PFSK-1 (cell line): Measurements from ENCODE around the gene MBD5.

Experiments used
- FOXP2 ChIP-seq: optimal IDR thresholded peaks from 2 replicates; pipeline ENCODE3; 2011; ENCODE audit warnings: borderline replicate concordance, control low read depth, inconsistent platforms; ENCODE audit not compliant: insufficient read depth; ENCODE audit errors: extremely low read length, extremely low read depth
- POLR2AphosphoS5 ChIP-seq: IDR thresholded peaks from 2 replicates; pipeline ENCODE4 v1.6.1; 2012; ENCODE audit warnings: low read depth, mild to moderate bottlenecking, control low read depth, low read length, moderate library complexity
- SIN3A ChIP-seq: IDR thresholded peaks from 2 replicates; pipeline ENCODE4 v1.6.1; 2012; ENCODE audit warnings: mild to moderate bottlenecking, low read length, moderate library complexity, borderline replicate concordance; ENCODE audit not compliant: insufficient read depth
- TAF1 ChIP-seq: IDR thresholded peaks from 2 replicates; pipeline ENCODE4 v1.6.1; 2012; ENCODE audit warnings: low read length, control low read depth, borderline replicate concordance; ENCODE audit not compliant: insufficient read depth
- TF ChIP-seq, protein P1 (sequence below), 2 experiments: IDR thresholded peaks; 2 replicates each; pipeline versions ENCODE4 v1.6.1 to v1.8.0; 2011 to 2012; ENCODE audit warnings: low read depth in 2 of 2, low read length in 2 of 2, control low read depth in 1 of 2, inconsistent platforms in 1 of 2, mild to moderate bottlenecking in 1 of 2, moderate library complexity in 1 of 2; ENCODE audit not compliant: insufficient read depth in 1 of 2

Gene MBD5

DNA sequence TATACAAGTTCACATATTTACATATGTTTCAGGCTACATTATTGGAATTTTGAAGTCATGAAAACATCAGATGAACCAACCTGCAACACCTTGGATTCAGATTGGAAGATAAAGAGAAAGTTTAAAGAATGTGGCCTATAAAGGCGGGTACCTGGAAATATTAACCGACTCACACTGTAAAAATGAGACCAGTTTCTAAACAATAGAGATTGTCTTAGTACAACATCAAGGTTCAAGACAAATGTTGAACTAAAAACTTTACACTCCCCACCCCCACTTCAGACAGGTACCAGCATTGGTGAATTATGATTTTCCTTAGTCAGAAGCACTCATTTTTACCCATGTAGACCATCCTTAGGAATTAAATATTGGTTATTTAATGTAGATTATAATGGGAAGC lies 437.3 kb downstream of the MBD5 start:
- TF ChIP-seq, protein P1, sequence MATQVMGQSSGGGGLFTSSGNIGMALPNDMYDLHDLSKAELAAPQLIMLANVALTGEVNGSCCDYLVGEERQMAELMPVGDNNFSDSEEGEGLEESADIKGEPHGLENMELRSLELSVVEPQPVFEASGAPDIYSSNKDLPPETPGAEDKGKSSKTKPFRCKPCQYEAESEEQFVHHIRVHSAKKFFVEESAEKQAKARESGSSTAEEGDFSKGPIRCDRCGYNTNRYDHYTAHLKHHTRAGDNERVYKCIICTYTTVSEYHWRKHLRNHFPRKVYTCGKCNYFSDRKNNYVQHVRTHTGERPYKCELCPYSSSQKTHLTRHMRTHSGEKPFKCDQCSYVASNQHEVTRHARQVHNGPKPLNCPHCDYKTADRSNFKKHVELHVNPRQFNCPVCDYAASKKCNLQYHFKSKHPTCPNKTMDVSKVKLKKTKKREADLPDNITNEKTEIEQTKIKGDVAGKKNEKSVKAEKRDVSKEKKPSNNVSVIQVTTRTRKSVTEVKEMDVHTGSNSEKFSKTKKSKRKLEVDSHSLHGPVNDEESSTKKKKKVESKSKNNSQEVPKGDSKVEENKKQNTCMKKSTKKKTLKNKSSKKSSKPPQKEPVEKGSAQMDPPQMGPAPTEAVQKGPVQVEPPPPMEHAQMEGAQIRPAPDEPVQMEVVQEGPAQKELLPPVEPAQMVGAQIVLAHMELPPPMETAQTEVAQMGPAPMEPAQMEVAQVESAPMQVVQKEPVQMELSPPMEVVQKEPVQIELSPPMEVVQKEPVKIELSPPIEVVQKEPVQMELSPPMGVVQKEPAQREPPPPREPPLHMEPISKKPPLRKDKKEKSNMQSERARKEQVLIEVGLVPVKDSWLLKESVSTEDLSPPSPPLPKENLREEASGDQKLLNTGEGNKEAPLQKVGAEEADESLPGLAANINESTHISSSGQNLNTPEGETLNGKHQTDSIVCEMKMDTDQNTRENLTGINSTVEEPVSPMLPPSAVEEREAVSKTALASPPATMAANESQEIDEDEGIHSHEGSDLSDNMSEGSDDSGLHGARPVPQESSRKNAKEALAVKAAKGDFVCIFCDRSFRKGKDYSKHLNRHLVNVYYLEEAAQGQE (IDR thresholded peaks at IDR 0.05; ENCODE audit: insufficient read depth in 1 of 2, low read depth in 2 of 2, low read length in 2 of 2), result no peak
- TF ChIP-seq POLR2AphosphoS5, result no peak
- no peak for TF ChIP-seq FOXP2
- TF ChIP-seq TAF1, result no peak
- TF ChIP-seq SIN3A, result no peak

DNA sequence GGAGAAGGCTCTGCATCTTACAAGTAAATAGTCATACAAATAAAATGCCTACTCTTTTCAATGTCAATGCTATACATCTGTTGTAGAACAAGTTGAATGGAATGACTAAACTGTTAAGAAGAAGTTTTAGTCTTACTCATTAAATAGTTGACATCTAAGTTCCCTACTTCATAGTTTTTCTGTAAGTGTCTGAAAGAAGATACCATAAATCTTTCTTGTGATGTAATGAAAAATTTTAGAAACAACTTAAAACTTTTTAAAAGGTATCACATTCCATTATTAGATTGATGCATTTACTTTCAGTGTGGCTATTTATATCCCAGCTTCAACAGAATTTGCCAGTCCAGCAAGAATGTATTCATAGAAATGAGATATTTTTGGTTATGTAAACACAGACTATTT lies 438.5 kb downstream of the MBD5 start:
- TF ChIP-seq TAF1, result no peak
- no peak for TF ChIP-seq SIN3A
- TF ChIP-seq, protein P1 (IDR thresholded peaks at IDR 0.05; ENCODE audit: insufficient read depth in 1 of 2, low read depth in 2 of 2, low read length in 2 of 2), result no peak
- no peak for TF ChIP-seq FOXP2
- TF ChIP-seq POLR2AphosphoS5, result no peak

DNA sequence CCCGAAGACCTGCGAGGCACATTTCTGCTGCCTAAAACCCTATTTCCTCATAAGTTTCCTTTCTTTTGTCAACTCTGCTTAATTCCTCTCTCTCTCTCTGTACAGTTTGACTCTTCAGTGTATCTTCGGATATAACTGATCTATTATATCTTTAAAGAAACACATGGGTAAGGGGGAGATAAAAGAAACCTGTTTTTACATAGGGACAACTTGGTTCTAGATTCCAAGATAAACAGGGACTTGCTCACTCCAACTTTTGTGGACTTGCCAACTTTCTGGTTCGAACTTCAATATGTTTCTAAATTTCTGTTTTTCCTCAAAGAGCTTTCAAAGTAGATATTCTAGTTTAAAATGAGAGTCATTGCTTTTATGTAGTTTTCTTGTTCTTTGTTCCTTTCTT lies 441.0 kb downstream of the MBD5 start:
- TF ChIP-seq TAF1 (no peak), SIN3A (no peak)

DNA sequence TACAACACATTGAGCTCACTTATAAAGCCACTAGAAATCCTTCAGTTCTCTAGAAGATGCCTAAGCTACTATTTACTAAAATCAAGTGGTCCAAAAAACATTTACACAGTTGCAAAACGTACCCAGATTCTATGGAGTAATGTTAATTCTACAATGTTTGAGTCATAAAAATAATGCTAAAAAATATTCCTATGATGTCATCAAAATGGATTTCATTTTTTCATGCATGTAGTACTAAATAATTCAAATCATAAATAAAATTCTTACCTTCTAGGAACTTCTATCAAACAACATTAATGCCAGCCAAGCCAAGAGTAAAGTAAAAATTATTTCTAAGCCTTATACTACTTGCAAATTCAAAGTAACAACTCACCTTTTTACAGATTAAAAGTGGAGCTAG lies 454.7 kb downstream of the MBD5 start:
- TF ChIP-seq, protein P1 (IDR thresholded peaks at IDR 0.05; ENCODE audit: insufficient read depth in 1 of 2, low read depth in 2 of 2, low read length in 2 of 2), result no peak
- TF ChIP-seq SIN3A (no peak), TAF1 (no peak), FOXP2 (no peak), POLR2AphosphoS5 (no peak)

DNA sequence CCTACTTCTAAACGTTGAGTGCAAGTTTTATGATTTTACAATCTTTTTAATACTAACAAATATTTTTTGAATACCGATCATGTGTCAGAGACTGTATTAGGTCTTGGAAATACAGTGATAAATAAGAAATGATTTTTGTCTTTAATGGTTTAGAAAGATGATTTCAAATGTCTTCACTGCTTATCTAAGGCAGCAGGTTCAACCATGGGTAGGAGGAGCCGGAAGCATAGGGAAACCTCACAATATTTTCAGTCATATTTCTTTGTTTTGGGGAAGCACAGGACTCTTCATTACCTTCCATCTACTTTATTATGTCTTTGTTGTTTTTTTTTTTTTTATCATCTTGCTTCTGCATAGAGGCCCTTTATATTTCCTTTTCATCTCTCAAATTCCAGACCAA lies 458.5 kb downstream of the MBD5 start:
- TF ChIP-seq POLR2AphosphoS5, result no peak

DNA sequence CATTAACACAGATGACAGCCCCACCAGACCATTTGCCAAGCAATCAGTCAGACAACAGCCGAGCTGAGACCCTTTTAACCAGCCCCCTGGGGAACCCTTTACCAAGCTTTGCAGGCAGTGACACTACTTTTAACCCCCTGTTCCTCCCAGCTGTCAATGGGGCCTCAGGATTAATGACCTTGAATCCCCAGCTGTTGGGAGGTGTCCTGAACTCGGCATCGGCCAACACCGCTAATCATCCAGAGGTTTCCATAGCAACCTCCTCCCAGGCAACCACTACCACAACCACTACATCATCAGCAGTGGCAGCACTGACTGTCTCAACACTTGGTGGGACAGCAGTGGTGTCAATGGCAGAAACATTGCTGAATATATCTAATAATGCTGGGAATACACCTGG lies 462.8 kb downstream of the MBD5 start:
- TF ChIP-seq TAF1, result no peak
- TF ChIP-seq, protein P1 (IDR thresholded peaks at IDR 0.05; ENCODE audit: insufficient read depth in 1 of 2, low read depth in 2 of 2, low read length in 2 of 2), result no peak
- no peak for TF ChIP-seq FOXP2
- no peak for TF ChIP-seq SIN3A
- TF ChIP-seq POLR2AphosphoS5, result no peak
